Occipital lobe (tissue), 2 donors: ENCODE measurements around the gene LRMDA. TPM values are rescaled to one million over a fixed set of nuclear protein-coding genes. Genes with fewer than 3 reads are reported as not detected.
A peak's percentile ranks its signal among the peaks of the same experiment; 100 is the strongest.

Experiments
- DNase-seq: peaks from one replicate; lab custom pipeline; 2025; lab: John Stamatoyannopoulos, UW
- total RNA-seq: library from RNA; depleted of rRNA; stranded (reverse); fragments of >200 nt; gene quantifications from one replicate; pipeline ENCODE4 v1.2.3, GENCODE V29; 2014

The LRMDA gene
- total RNA-seq, 1 donor from 2014 or later = 0.62 TPM

DNA sequence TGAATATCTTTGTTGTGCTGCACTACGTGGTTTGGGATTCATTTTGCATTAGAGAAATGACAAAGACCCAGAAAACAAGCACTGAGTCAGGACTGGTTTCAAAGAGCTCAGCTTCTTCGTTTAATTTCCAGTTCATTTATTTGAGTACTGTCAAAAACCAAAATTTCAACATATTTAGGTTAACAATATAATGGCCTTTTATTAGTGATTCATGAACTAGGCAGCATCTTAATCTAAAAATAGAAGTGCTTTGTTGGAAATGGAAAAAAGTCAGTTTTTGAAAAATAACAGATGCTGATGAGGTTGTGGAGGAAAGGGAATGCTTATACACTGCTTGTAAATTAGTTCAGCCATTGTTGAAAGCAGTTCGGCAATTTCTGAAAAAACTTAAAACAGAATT lies 856.4 kb downstream of the LRMDA start:
- DNase-seq = no peak

GRCh38 chr10:76291175-76291574 lies 859.8 kb downstream of the LRMDA start:
- DNase-seq = no peak

DNA sequence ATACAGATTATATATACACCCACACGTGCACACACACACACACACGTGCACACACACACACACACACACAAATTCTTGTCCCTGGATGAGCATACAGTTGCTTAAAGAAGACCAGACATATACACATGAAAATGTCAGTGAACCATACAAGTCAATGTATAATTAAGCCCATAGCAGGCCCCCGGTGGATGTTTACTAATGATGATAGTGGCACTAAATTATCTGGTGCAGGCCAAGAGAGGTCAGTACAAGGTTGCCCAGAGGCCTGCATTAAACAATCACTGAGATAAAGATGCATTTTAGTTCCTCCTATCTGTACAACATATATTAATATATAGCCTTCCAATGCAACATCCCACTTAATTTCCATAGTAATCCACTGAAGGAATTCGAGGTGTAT lies 860.5 kb downstream of the LRMDA start:
- DNase-seq = no peak

DNA sequence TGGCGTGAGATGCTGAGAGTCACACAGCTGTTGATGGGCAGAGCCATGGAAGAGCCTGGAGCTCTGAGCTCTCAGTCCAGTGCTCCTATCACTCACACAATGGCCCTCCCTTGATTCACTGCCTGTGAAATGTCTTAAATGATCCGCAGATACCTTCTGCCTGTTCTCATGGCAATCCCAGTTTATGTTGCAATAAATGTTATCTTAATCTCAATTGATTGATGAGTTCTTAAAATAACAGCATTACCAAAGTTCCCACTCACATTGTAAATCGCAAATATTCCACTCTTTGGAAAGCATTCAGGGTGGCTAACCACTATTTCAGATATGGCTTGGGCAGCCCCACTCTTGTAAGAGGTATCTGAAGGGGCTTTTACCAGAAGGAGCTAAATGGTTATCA lies 865.5 kb downstream of the LRMDA start:
- DNase-seq = no peak

DNA sequence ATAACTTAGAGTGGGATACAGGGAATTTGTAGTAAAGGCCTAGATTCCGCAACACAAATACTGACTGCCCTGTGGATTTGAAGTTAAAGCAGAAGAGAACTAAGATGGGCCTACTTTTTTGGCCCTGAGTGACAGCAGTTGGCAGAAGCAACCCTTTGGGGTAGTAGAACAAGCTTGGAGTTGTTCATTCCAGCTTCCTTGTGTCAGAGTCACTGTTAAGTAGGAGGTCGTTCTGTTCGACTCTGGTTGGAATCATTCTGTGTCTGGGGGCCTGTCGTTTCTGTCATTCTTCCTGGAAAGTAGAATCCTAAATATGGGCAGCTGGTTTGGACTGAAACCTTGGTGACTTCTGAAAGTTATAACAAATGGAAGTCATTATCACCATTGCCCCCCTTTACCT lies 865.9 kb downstream of the LRMDA start:
- no peak for DNase-seq

DNA sequence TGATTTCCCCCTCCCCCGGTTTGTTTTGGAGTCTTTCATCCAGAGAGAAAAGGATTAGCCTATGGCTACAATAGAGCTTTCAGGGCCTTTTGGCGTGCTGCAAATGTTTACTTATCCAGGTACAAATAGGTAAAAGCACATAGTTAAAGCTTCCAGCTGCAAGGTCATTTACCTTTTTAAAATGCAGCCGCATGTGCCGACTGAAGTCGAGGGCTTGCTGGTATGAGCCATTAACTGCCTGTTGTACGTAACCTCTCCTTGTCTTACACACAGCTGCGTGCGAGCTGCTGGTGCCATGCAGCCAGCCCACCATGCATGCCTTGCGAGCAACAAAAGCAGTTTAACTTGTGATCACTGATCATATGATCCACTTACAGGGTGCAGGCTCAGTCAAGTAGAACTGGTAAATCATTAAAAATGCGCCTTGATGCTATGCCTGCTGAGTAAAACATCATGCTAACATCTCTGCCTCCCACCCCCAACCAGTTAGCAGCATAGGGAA lies 866.4 kb downstream of the LRMDA start:
- no peak for DNase-seq

DNA sequence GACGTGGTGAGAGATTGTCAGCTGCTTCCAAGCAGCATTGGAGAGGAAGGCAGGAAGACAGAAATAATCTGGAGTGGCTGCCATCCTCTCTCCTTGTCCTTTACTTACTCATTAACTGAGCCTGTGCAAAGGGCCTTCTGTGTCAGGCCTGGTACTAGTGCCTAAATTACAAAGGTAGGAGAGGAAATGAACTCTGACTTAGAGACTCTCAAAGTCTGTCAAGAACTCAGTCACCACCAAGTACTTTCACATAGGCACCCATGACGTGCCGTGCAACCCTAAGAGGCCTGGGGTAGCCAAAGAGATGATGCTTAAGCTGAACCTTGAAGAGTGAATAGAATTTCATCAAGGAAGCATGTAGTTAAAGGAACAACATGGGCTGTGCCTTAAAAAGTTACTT lies 866.9 kb downstream of the LRMDA start:
- no peak for DNase-seq

- DNase-seq = no peak
Observed at GRCh38 chr10:76299501-76299900, 868.1 kb downstream of the LRMDA start.

GRCh38 chr10:76301211-76301610 lies 869.8 kb downstream of the LRMDA start:
- no peak for DNase-seq

GRCh38 chr10:76301950-76302349 lies 870.5 kb downstream of the LRMDA start:
- no peak for DNase-seq

DNA sequence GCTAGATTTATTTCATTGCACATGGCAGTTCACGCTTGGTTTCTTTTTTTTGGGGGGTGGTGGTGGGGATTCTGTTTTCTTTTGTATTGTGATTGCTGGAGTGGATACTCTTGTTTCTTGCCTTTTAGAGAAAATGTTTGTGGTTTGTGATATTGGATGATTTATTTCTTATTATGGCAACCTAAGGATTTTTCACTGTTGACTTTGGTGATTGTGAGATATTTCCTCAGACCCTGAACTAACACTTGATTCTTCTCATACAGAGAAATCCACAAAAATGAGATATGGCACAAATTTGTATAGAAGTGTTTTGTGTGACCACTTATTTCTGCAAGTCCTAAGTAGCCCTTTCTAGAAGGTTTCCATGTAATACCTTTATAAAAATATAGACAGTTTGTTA lies 871.1 kb downstream of the LRMDA start:
- no peak for DNase-seq

DNA sequence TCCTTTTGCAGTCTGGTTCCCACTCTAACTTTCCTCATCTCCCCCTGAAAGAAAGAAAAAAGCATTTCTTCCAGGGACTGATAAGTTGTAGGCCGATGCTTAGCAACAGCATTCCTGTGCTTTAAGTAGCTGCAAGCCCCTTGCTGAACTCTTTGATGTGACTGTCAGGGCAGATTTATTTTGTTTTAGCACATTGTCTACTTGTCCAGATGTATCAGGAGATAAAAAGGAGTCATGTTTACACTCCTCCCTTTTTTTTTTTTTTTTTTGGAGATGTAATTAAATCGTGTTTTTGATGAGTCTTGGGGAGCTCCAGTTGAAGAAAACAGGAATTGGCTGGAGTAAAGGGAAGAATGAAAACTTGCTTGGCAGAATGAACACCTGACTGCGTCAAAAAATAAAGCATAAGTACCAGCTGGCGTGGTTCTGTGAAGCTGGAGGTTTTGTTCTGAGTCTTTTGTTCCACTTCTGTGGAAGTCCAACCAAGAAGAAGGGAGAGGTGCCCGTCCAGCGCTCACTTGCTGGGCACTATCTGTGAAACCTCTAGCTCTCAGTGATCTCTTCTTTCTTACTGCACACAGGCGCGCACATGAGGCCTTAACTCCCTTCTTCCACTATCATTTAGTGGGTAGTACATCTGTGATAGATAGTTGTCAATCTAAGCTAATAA lies 871.7 kb downstream of the LRMDA start:
- no peak for DNase-seq

- DNase-seq = peak; percentile 8
Observed at GRCh38 chr10:76303682-76304316, 872.4 kb downstream of the LRMDA start.

GRCh38 chr10:76305930-76306615 lies 874.6 kb downstream of the LRMDA start:
- DNase-seq = no peak

- DNase-seq = no peak
Observed at GRCh38 chr10:76306856-76307255, 875.4 kb downstream of the LRMDA start.

DNA sequence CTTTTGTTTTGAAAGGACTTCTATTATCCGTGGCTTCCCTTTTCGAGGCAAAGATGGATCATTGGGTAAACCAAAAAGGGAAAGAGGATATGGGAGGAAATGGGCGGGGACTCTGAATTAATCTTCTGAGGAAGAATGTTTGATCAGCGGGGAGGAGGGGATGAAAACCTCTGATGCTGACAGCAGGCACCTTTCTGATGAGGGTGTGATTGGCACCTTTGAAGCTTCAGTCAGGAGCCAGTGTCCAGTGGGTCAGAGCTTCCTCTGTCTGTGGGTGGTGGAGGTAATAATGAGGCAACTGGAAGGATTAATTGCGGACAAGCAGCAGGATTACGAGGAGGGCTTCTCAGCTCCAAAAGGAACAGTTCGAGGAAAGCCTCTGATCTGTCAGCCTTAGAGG lies 877.6 kb downstream of the LRMDA start:
- DNase-seq = no peak

DNA sequence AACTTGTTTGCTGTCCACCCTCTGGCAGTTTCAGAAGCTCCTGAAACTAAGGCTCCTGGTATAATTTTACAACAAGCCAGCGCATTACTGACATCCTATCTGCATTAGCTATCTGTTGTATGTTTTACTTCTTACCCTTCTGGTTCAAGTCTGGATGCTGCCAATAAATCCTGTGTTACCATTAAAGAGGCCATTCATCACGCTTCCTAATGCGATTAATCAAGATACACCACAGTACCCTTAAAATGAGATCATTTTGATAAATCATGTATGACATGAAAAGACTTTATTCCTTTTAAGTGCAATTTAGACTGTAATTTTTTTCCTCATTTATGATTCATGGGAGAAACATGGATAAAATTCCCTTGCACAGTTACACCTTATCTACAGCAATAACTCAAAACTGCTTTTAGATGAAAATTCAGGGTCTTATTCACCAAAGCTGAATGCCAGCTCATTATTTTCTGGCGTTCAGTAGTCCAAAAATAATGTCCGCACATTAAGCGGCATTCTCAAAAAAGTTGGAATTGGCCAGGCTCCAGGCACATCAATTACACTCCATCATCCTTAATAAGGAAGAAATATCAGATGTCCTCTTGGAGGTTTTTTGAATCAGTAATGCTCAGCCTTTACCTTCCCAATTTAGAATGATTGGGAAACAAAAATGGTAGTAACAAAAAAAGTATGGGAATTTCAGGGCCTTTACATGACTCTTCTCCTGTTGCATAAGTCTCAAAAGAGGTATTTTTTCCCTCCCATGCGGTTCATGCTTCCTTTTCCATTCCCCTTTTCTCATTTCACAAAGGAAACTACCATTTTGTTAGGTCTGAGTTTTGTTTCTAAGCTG lies 878.5 kb downstream of the LRMDA start:
- no peak for DNase-seq

GRCh38 chr10:76310588-76311080 lies 879.2 kb downstream of the LRMDA start:
- no peak for DNase-seq

DNA sequence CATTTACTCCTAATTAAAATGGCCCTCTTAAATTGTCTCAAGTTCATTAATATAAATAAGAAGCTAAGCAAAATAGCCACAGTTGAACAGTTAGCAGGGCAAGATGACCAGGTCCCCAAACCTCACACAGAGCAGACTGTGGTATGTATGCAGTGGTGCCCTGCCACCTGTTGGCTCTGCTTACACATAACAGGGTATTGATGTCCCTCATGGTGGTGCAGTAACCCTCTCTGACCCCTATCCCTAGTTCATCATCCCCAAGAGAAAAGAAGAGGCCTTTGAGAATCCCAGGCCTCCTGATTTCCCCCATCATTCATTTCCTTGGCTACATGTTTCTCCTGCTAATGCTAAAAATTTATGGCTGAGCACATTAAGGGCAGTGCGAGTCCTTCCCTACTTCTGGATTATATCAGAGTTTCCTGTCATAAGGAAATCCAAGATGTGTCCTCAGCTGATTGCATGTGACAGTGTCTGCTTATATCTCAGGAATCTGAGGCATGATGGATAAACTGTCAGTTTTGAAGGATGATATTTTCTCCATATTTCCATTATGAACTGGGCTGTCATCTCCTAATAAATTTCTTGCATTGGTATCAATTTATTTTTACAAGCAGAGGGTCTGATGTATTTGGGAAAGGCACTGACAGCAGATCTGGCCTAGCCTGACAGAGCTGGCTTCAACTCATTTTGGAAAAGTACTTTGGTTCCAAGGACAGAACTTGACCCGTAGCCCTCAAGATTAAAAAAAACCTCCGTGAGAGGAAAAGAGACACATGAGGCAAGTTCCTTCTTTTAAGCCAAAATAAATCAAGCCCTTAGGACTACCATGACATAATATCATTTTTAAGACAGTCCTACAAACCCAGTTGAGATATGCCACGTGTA lies 880.6 kb downstream of the LRMDA start:
- no peak for DNase-seq

DNA sequence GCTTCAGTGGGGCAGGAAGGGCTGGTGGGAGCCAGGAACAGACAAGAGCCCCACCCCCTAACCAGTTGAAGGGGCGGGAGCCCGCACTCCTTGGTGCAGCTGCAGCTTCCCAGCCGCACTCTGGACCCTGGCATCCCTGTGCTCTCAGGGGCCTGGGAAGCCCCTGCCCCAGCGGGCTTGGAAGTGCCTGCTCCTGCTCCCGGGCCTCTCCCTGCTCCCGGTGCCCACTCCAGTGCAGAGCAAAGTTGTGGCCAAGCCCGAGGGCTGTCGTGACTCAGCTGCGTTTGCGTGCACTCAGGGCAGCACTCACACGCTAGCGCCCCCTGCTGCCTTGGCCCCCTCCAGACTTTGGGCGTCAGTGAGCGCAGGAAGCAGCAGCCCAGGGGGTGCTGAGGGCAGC lies 883.8 kb downstream of the LRMDA start:
- DNase-seq = no peak

- DNase-seq = no peak
Observed at GRCh38 chr10:76316234-76316633, 884.8 kb downstream of the LRMDA start.
